Right atrium auricular region (tissue), 2 donors: ENCODE results near the gene NOC3L. TPM values are rescaled to one million over a fixed set of nuclear protein-coding genes. Genes with fewer than 3 reads are reported as not detected.
"Not testable (repeated sequence)": the region's sequence is repeated elsewhere in the genome, so short reads cannot be mapped to it uniquely, and the experiment has no call there.

ENCODE experiments used
- DNase-seq: peaks from one replicate; pipeline ENCODE4 v3.0.0-alpha.2; 2019; ENCODE audit warnings: low spot score
- H3K27ac ChIP-seq, 2 donors: fragments of 200-600 bp; sonication (generic); 1 replicate in 1 of 2; 2 replicates in 1 of 2; pipeline ENCODE4 v1.5.1; 2016 to 2019
- H3K27me3 ChIP-seq, 2 donors: fragments of 200-600 bp; sonication (generic); one replicate each; pipeline versions ENCODE4 v1.5.1 to v1.6.0; 2017 to 2019
- H3K36me3 ChIP-seq: fragments of 200-600 bp; sonication (generic); one replicate; pipeline ENCODE4 v1.5.1; 2016
- H3K4me1 ChIP-seq, 2 donors: fragments of 200-600 bp; sonication (generic); one replicate each; pipeline versions ENCODE4 v1.5.1 to v1.6.0; 2017 to 2019
- H3K4me3 ChIP-seq, 2 donors: fragments of 200-600 bp; sonication (generic); 1 replicate in 1 of 2; 2 replicates in 1 of 2; pipeline ENCODE4 v1.5.1; 2017 to 2019; ENCODE audit warnings: mild to moderate bottlenecking in 1 of 2, moderate library complexity in 1 of 2
- H3K9me3 ChIP-seq, 2 donors: fragments of 200-600 bp; sonication (generic); one replicate each; pipeline ENCODE4 v1.5.1; 2019
- CTCF ChIP-seq, 2 donors: fragments of 200-600 bp; sonication (generic); IDR thresholded peaks; one replicate each; pipeline ENCODE4 v1.5.1; 2019; ENCODE audit warnings: antibody characterized with exemption in 2 of 2
- total RNA-seq, 2 donors: library from RNA; depleted of rRNA; stranded (reverse); fragments of >200 nt; gene quantifications; one replicate each; pipeline ENCODE4 v1.1.0, GENCODE V29; 2016

The NOC3L gene
- total RNA-seq, 2 donors from 2014 or later, result 6.0 to 7.9 TPM

- H3K4me3 ChIP-seq, result no peak overlapping the region
- H3K36me3 ChIP-seq, result no peaks in the 10 kb centered on the region
- H3K9me3 ChIP-seq, result no peaks in the 10 kb centered on the region
- no peaks in the 10 kb centered on the region for H3K4me1 ChIP-seq
- DNase-seq, result no peak
- TF ChIP-seq CTCF (IDR thresholded peaks at IDR 0.05), result no peak
- no peaks in the 10 kb centered on the region for H3K27me3 ChIP-seq
- H3K27ac ChIP-seq, result no peak overlapping the region
Measured at GRCh38 chr10:94397549-94398370, 35.0 kb upstream of the NOC3L start.

- H3K9me3 ChIP-seq, DNase-seq: not testable (repeated sequence)
Measured at GRCh38 chr10:94392117-94392516, 29.4 kb upstream of the NOC3L start.

GRCh38 chr10:94385733-94386132 lies 23.0 kb upstream of the NOC3L start:
- H3K4me3 ChIP-seq, DNase-seq, H3K36me3 ChIP-seq, H3K27me3 ChIP-seq, H3K27ac ChIP-seq, H3K9me3 ChIP-seq, H3K4me1 ChIP-seq: not testable (repeated sequence)

More at GRCh38 chr10:94392117-94392516, 29.4 kb upstream of the NOC3L start:
- not testable (repeated sequence) for H3K4me1 ChIP-seq, H3K27me3 ChIP-seq, H3K27ac ChIP-seq, H3K36me3 ChIP-seq, H3K4me3 ChIP-seq

GRCh38 chr10:94383530-94383929 lies 20.8 kb upstream of the NOC3L start:
- no peaks in the 10 kb centered on the region for H3K9me3 ChIP-seq
- H3K27me3 ChIP-seq, result no peaks in the 10 kb centered on the region
- no peak for DNase-seq
- H3K4me3 ChIP-seq, result no peak overlapping the region
- no peaks in the 10 kb centered on the region for H3K36me3 ChIP-seq
- no peaks in the 10 kb centered on the region for H3K4me1 ChIP-seq
- H3K27ac ChIP-seq, result no peak overlapping the region
- no peak for TF ChIP-seq CTCF (IDR thresholded peaks at IDR 0.05)

GRCh38 chr10:94376865-94377264 lies 14.1 kb upstream of the NOC3L start:
- no peaks in the 10 kb centered on the region for H3K36me3 ChIP-seq
- DNase-seq, result no peak
- no peaks in the 10 kb centered on the region for H3K27me3 ChIP-seq
- TF ChIP-seq CTCF (IDR thresholded peaks at IDR 0.05), result no peak
- H3K27ac ChIP-seq, result no peak overlapping the region
- H3K4me1 ChIP-seq, result no peaks in the 10 kb centered on the region
- H3K9me3 ChIP-seq, result no peaks in the 10 kb centered on the region
- H3K4me3 ChIP-seq, result no peak overlapping the region

GRCh38 chr10:94375374-94375773 lies 12.6 kb upstream of the NOC3L start:
- Histone ChIP-seq H3K4me1 (no peaks in the 10 kb centered on the region), H3K4me3 (no peak overlapping the region), H3K9me3 (no peaks in the 10 kb centered on the region), H3K36me3 (no peaks in the 10 kb centered on the region), H3K27me3 (no peaks in the 10 kb centered on the region), H3K27ac (no peak overlapping the region)
- no peak for TF ChIP-seq CTCF (IDR thresholded peaks at IDR 0.05)
- DNase-seq, result no peak

GRCh38 chr10:94370501-94370900 lies 7.8 kb upstream of the NOC3L start:
- no peak overlapping the region for H3K27ac ChIP-seq
- H3K4me3 ChIP-seq, result no peak overlapping the region
- no peaks in the 10 kb centered on the region for H3K36me3 ChIP-seq
- no peaks in the 10 kb centered on the region for H3K4me1 ChIP-seq
- no peak for TF ChIP-seq CTCF (IDR thresholded peaks at IDR 0.05)
- H3K9me3 ChIP-seq, result no peaks in the 10 kb centered on the region
- no peak for DNase-seq
- H3K27me3 ChIP-seq, result no peaks in the 10 kb centered on the region
